GM23338 (cell line): ENCODE data around the gene TOLLIP.

ENCODE experiments used
- CREB1 ChIP-seq: fragments of 250-450 bp; sonication (Bioruptor Pico); IDR thresholded peaks from 2 replicates; pipeline ENCODE4 v1.5.0; 2020; ENCODE audit warnings: low read depth, mild to moderate bottlenecking, moderate library complexity
- CTCF ChIP-seq, 2 experiments: fragments of 200-600 bp in 1 of 2; sonication (generic) in 1 of 2; conservative IDR thresholded peaks; 2 replicates each; pipeline versions ENCODE4 v1.5.1 to v1.6.1; 2016 to 2017; ENCODE audit warnings: antibody characterized with exemption in 2 of 2, low read depth in 2 of 2, mild to moderate bottlenecking in 2 of 2, moderate library complexity in 1 of 2
- ETS1 ChIP-seq: IDR thresholded peaks from 2 replicates; pipeline ENCODE4 v1.6.1; 2016; ENCODE audit warnings: antibody characterized with exemption
- EZH2 ChIP-seq: fragments of 200-600 bp; sonication (generic); IDR thresholded peaks from one replicate; pipeline ENCODE4 v1.8.0; 2017; ENCODE audit warnings: antibody characterized with exemption, mild to moderate bottlenecking, low read depth; ENCODE audit not compliant: unreplicated experiment
- EZH2phosphoT487 ChIP-seq: fragments of 200-600 bp; sonication (generic); IDR thresholded peaks from one replicate; pipeline ENCODE4 v1.8.1; 2018; ENCODE audit warnings: antibody characterized with exemption; ENCODE audit not compliant: unreplicated experiment
- JUNB ChIP-seq: IDR thresholded peaks from one replicate; pipeline ENCODE4 v1.6.1; 2016; ENCODE audit warnings: antibody characterized with exemption; ENCODE audit not compliant: unreplicated experiment
- NANOG ChIP-seq: IDR thresholded peaks from 2 replicates; pipeline ENCODE4 v1.6.1; 2016; ENCODE audit warnings: antibody characterized with exemption, borderline replicate concordance
- POLR2AphosphoS5 ChIP-seq: IDR thresholded peaks from 2 replicates; pipeline ENCODE4 v1.6.1; 2016; ENCODE audit warnings: antibody characterized with exemption, low read depth
- REST ChIP-seq: IDR thresholded peaks from one replicate; pipeline ENCODE4 v1.6.1; 2018; ENCODE audit warnings: antibody characterized with exemption; ENCODE audit not compliant: unreplicated experiment
- STAT1 ChIP-seq: IDR thresholded peaks from one replicate; pipeline ENCODE4 v1.6.1; 2016; ENCODE audit warnings: antibody characterized with exemption; ENCODE audit not compliant: unreplicated experiment
- ZNF331 ChIP-seq: fragments of 250-450 bp; sonication (Bioruptor Pico); IDR thresholded peaks from 2 replicates; pipeline ENCODE4 v1.5.0; 2020; ENCODE audit warnings: low read depth, mild to moderate bottlenecking, moderate library complexity

- no peak for TF ChIP-seq ETS1
- no peak for TF ChIP-seq CTCF (conservative IDR thresholded peaks at IDR 0.05; ENCODE audit: low read depth in 2 of 2)
- TF ChIP-seq POLR2AphosphoS5: no peak
- TF ChIP-seq EZH2phosphoT487: no peak
- TF ChIP-seq EZH2: no peak
- no peak for TF ChIP-seq NANOG
- no peak for TF ChIP-seq REST
- no peak for TF ChIP-seq ZNF331
- no peak for TF ChIP-seq CREB1
- TF ChIP-seq STAT1: no peak
- no peak for TF ChIP-seq JUNB
These were observed 68.7 kb downstream of the TOLLIP start for GRCh38 chr11:1240771-1241170.
